ENCODE results near the gene SCGN.
"Not testable (repeated sequence)": the region's sequence is repeated elsewhere in the genome, so short reads cannot be mapped to it uniquely, and the experiment has no call there.

The SCGN gene

DNA sequence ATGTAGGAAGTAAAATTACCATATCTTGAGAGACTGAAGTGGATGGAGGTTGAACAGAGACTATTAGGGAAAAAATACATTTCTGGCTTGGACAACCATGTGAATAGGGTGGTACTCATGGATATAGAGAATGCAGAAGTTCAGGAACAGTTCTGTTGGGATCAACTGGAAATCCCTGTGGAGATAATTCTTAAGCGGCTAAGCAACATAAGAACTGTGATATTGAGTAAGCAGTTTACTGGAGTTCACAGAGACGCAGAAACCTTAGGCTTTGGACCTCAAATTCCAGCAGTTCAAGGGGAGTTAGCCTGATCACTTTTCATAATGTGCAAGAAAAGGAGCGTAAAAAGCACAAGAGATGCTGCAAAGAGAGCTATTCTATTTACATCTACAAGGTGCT lies 78.9 kb downstream of the SCGN start:
- TF ChIP-seq EZH2 (IDR thresholded peaks at IDR 0.05) = no peak
- TF ChIP-seq FOXP2 (optimal IDR thresholded peaks at IDR 0.05; ENCODE audit: control extremely low read depth, extremely low read length, insufficient read depth) = no peak
- no peak for TF ChIP-seq POLR2AphosphoS5 (IDR thresholded peaks at IDR 0.05; ENCODE audit: borderline replicate concordance, low read depth, low read length)

DNA sequence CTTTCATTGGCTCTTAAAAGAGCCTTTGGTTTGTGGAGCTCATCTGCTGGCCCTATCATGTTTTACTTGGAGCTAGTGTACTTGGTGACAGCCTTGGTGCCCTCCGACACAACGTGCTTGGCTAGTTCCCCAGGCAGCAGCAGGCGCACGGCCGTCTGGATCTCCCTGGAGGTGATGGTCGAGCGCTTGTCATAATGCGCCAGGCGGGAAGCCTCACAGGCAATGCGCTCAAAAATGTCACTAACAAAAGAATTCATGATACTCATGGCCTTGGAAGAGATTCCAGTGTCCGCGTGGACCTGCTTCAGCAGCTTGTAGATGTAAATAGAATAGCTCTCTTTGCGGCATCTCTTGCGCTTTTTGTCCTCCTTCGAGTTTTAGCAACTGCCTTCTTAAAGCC lies 79.7 kb downstream of the SCGN start:
- Histone ChIP-seq H3K27ac (no peak overlapping the region), H3K9me3 (ENCODE audit: low read depth, low read length) (no peaks in the 10 kb centered on the region), H3K36me3 (ENCODE audit: insufficient read depth, low read length) (no peaks in the 10 kb centered on the region), H3K9ac (ENCODE audit: insufficient read length) (no peak overlapping the region), H3K4me3 (no peak overlapping the region)
- no peak for DNase-seq (ENCODE audit: low read depth, low spot score)
- TF ChIP-seq POLR2AphosphoS5 (IDR thresholded peaks at IDR 0.05; ENCODE audit: borderline replicate concordance, low read depth, low read length) = no peak
- TF ChIP-seq FOXP2 (optimal IDR thresholded peaks at IDR 0.05; ENCODE audit: control extremely low read depth, extremely low read length, insufficient read depth) = no peak
- TF ChIP-seq EZH2 (IDR thresholded peaks at IDR 0.05) = no peak

More for the DNA sequence above, 78.9 kb downstream of the SCGN start:
- Histone ChIP-seq H3K9me3 (ENCODE audit: low read depth, low read length) (no peaks in the 10 kb centered on the region), H3K36me3 (ENCODE audit: insufficient read depth, low read length) (no peaks in the 10 kb centered on the region), H3K27ac (no peak overlapping the region), H3K4me3 (no peak overlapping the region), H3K9ac (ENCODE audit: insufficient read length) (no peak overlapping the region)
- no peak for DNase-seq (ENCODE audit: low read depth, low spot score)

GRCh38 chr6:25732468-25733198 lies 80.6 kb downstream of the SCGN start:
- TF ChIP-seq POLR2AphosphoS5 (IDR thresholded peaks at IDR 0.05; ENCODE audit: borderline replicate concordance, low read depth, low read length) = no peak
- TF ChIP-seq FOXP2 (optimal IDR thresholded peaks at IDR 0.05; ENCODE audit: control extremely low read depth, extremely low read length, insufficient read depth) = no peak
- TF ChIP-seq EZH2 (IDR thresholded peaks at IDR 0.05) = no peak
- DNase-seq (ENCODE audit: low read depth, low spot score) = no peak
- Histone ChIP-seq H3K4me3 (no peak overlapping the region), H3K36me3 (ENCODE audit: insufficient read depth, low read length) (no peaks in the 10 kb centered on the region), H3K9ac (ENCODE audit: insufficient read length) (no peak overlapping the region), H3K9me3 (ENCODE audit: low read depth, low read length) (no peaks in the 10 kb centered on the region), H3K27ac (no peak overlapping the region)

DNA sequence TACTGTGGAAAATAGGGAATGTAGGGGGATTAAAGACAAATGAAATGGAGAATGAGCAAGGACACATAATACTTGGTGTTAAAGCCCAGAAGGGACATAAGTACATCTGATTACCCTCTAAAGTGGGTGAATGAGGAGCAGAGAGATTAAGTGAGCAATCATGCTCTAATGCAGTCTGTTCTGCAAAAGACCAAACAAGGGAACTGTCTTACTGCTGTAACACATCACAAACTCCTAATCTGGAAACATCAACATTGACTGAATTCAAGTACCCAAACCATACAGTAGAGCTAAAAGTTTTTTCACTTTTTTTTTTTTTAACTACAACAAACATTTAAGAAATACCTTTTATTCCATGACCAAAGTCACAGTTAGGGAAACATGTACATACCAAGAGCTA lies 83.2 kb downstream of the SCGN start:
- Histone ChIP-seq H3K9ac (ENCODE audit: insufficient read length) (no peak overlapping the region), H3K4me3 (no peak overlapping the region), H3K27ac (no peak overlapping the region), H3K36me3 (ENCODE audit: insufficient read depth, low read length) (no peaks in the 10 kb centered on the region), H3K9me3 (ENCODE audit: low read depth, low read length) (no peaks in the 10 kb centered on the region)
- TF ChIP-seq EZH2 (IDR thresholded peaks at IDR 0.05) (no peak), POLR2AphosphoS5 (IDR thresholded peaks at IDR 0.05; ENCODE audit: borderline replicate concordance, low read depth, low read length) (no peak), FOXP2 (optimal IDR thresholded peaks at IDR 0.05; ENCODE audit: control extremely low read depth, extremely low read length, insufficient read depth) (no peak)
- no peak for DNase-seq (ENCODE audit: low read depth, low spot score)

DNA sequence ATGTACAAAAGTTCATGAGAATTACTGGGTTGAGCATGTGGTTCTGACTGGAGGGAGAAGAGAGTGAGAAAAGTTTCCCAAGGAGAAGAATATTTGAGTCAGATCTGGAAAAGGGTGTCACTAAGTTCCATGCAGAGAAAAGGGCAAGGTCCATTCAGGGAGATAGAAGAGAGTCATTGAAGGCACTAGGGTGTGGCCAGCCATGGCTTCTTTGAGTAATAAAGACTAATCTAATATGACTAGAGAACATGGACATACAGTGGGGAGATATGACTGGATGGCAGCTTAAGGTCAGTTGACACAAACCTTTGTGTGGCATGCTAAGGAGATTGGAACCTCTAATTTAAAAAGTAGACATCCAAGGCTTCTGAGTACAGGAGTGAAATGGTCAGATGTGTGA lies 91.9 kb downstream of the SCGN start:
- Histone ChIP-seq H3K4me3 (no peak overlapping the region), H3K9ac (ENCODE audit: insufficient read length) (no peak overlapping the region), H3K36me3 (ENCODE audit: insufficient read depth, low read length) (no peaks in the 10 kb centered on the region), H3K9me3 (ENCODE audit: low read depth, low read length) (no peaks in the 10 kb centered on the region), H3K27ac (no peak overlapping the region)
- no peak for DNase-seq (ENCODE audit: low read depth, low spot score)
- TF ChIP-seq POLR2AphosphoS5 (IDR thresholded peaks at IDR 0.05; ENCODE audit: borderline replicate concordance, low read depth, low read length) = no peak
- no peak for TF ChIP-seq FOXP2 (optimal IDR thresholded peaks at IDR 0.05; ENCODE audit: control extremely low read depth, extremely low read length, insufficient read depth)
- TF ChIP-seq EZH2 (IDR thresholded peaks at IDR 0.05) = no peak

DNA sequence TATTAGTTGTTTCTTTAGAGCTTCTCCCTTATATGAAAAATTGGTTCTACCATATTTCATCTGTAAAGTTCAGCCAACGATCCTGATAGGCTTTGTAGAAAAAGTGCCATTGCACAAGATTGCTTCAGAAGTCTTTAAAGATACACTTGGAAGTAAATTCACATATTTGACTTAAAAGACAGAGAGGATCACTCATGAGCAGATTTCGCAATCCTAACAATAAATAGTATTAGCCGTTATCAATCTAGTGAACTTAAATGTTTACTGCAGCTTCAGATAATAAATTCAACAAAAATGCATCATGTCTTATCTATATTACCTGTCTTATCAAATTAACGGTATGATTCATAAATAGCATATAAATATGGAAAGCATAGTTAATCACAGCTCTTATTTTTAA lies 93.8 kb downstream of the SCGN start:
- no peaks in the 10 kb centered on the region for H3K9me3 ChIP-seq (ENCODE audit: low read depth, low read length)
- DNase-seq (ENCODE audit: low read depth, low spot score) = no peak
- no peak overlapping the region for H3K4me3 ChIP-seq
- TF ChIP-seq FOXP2 (optimal IDR thresholded peaks at IDR 0.05; ENCODE audit: control extremely low read depth, extremely low read length, insufficient read depth) (no peak), EZH2 (IDR thresholded peaks at IDR 0.05) (no peak), POLR2AphosphoS5 (IDR thresholded peaks at IDR 0.05; ENCODE audit: borderline replicate concordance, low read depth, low read length) (no peak)
- H3K36me3 ChIP-seq (ENCODE audit: insufficient read depth, low read length) = no peaks in the 10 kb centered on the region
- H3K27ac ChIP-seq = no peak overlapping the region
- H3K9ac ChIP-seq (ENCODE audit: insufficient read length) = no peak overlapping the region

DNA sequence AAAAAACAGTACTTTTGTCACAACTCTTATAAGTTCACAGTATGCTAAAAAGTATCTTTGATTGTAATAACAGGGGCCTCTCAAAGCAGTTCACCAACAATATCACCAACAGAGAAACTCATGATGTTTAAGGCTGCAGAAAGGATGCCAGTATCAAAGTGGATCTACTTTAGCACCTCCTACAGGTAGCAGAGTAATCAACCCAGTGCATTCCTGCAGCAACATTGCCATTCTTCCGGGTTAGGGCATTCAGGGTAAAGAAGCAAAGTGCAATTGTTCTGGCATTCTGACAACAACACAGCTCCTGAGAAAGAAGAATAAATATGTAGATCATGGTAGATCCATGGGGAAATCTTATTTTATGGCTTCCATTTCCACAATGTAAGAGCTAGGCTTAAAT lies 95.0 kb downstream of the SCGN start:
- Histone ChIP-seq H3K36me3 (ENCODE audit: insufficient read depth, low read length) (no peaks in the 10 kb centered on the region), H3K9me3 (ENCODE audit: low read depth, low read length) (no peaks in the 10 kb centered on the region), H3K4me3 (no peak overlapping the region), H3K9ac (ENCODE audit: insufficient read length) (no peak overlapping the region), H3K27ac (no peak overlapping the region)
- DNase-seq (ENCODE audit: low read depth, low spot score) = no peak
- TF ChIP-seq EZH2 (IDR thresholded peaks at IDR 0.05) (no peak), FOXP2 (optimal IDR thresholded peaks at IDR 0.05; ENCODE audit: control extremely low read depth, extremely low read length, insufficient read depth) (no peak), POLR2AphosphoS5 (IDR thresholded peaks at IDR 0.05; ENCODE audit: borderline replicate concordance, low read depth, low read length) (no peak)

DNA sequence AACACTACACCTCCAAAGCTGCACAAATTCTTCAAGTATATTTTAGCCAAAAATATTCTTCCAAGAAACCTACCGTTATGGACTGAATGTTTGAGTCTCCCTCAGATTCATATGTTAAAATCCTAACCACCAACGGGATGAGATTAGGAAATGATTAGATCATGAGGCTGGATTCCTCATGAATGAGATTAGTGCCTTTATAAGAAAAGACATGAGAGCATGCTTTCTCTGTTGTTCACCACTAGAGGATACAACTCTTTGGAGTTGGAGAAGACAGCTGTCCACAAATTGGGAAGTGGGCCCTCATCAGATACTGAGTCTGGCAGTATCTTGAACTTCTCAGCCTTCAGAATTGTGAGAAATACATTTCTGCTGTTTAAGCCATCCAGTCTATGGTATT lies 95.5 kb downstream of the SCGN start:
- Histone ChIP-seq H3K36me3 (ENCODE audit: insufficient read depth, low read length) (no peaks in the 10 kb centered on the region), H3K9me3 (ENCODE audit: low read depth, low read length) (no peaks in the 10 kb centered on the region), H3K9ac (ENCODE audit: insufficient read length) (no peak overlapping the region), H3K27ac (no peak overlapping the region), H3K4me3 (no peak overlapping the region)
- TF ChIP-seq FOXP2 (optimal IDR thresholded peaks at IDR 0.05; ENCODE audit: control extremely low read depth, extremely low read length, insufficient read depth) (no peak), POLR2AphosphoS5 (IDR thresholded peaks at IDR 0.05; ENCODE audit: borderline replicate concordance, low read depth, low read length) (no peak), EZH2 (IDR thresholded peaks at IDR 0.05) (no peak)
- DNase-seq (ENCODE audit: low read depth, low spot score) = no peak

- no peak for DNase-seq (ENCODE audit: low read depth, low spot score)
- Histone ChIP-seq H3K9ac (ENCODE audit: insufficient read length) (no peak overlapping the region), H3K27ac (no peak overlapping the region), H3K36me3 (ENCODE audit: insufficient read depth, low read length) (no peaks in the 10 kb centered on the region), H3K9me3 (ENCODE audit: low read depth, low read length) (no peaks in the 10 kb centered on the region), H3K4me3 (no peak overlapping the region)
- TF ChIP-seq POLR2AphosphoS5 (IDR thresholded peaks at IDR 0.05; ENCODE audit: borderline replicate concordance, low read depth, low read length) (no peak), FOXP2 (optimal IDR thresholded peaks at IDR 0.05; ENCODE audit: control extremely low read depth, extremely low read length, insufficient read depth) (no peak), EZH2 (IDR thresholded peaks at IDR 0.05) (no peak)
Observed at GRCh38 chr6:25748049-25748448, 96.0 kb downstream of the SCGN start.

DNA sequence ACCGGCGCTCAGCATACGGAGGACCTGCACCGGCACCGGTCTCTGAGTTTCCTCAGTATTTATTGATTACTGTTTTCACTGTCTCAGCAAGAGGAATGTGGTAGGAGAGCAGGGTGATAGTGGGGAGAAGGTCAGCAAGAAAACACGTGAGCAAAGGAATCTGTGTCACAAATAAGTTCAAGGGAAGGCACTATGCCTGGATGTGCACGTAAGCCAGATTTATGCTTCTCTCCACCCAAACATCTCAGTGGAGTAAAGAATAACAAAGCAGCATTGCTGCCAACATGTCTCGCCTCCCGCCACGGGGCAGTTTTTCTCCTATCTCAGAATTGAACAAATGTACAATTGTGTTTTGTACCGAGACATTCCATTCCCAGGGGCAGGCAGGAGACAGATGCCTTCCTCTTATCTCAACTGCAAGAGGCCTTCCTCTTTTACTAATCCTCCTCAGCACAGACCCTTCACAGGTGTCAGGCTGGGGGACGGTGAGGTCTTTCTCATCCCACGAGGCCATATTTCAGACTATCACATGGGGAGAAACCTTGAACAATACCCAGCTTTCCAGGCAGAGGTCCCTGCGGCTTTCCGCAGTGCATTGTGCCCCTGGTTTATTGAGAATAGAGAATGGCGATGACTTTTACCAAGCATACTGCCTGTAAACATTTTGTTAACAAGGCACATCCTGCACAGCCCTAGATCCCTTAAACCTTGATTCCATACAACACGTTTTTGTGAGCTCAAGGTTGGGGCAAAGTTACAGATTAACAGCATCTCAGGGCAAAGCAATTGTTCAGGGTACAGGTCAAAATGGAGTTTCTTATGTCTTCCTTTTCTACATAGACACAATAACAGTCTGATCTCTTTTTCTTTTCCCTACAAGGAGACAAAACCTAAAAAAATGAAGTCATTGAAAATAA lies 96.8 kb downstream of the SCGN start:
- H3K9ac ChIP-seq (ENCODE audit: insufficient read length); H3K4me3 ChIP-seq; DNase-seq (ENCODE audit: low read depth, low spot score); H3K36me3 ChIP-seq (ENCODE audit: insufficient read depth, low read length); H3K9me3 ChIP-seq (ENCODE audit: low read depth, low read length); H3K27ac ChIP-seq: not testable (repeated sequence)
